ENCODE data around the gene WDR86.

Gene WDR86

GRCh38 chr7:151438864-151439601 is 29.2 kb upstream of the WDR86 start:
- Histone ChIP-seq H3K27me3 (replicated peaks; ENCODE audit: control insufficient read depth, insufficient read depth, low read length) (no peaks in the 10 kb centered on the region), H3K4me1 (ENCODE audit: control insufficient read depth, insufficient read depth, low read length) (peaks cover 38% of the 10 kb centered on the region), H3K36me3 (ENCODE audit: control insufficient read depth, insufficient read depth, low read length, severe bottlenecking) (no peaks in the 10 kb centered on the region), H3K9ac (ENCODE audit: low read length) (no peak overlapping the region), H3K4me3 (ENCODE audit: low read length) (no peak overlapping the region), H3K9me3 (ENCODE audit: control insufficient read depth, low read length) (peaks cover 4% of the 10 kb centered on the region)
- no peak for DNase-seq (ENCODE audit: low read depth)

GRCh38 chr7:151437866-151438516 is 28.2 kb upstream of the WDR86 start:
- no peak for DNase-seq (ENCODE audit: low read depth)
- Histone ChIP-seq H3K27me3 (replicated peaks; ENCODE audit: control insufficient read depth, insufficient read depth, low read length) (no peaks in the 10 kb centered on the region), H3K36me3 (ENCODE audit: control insufficient read depth, insufficient read depth, low read length, severe bottlenecking) (no peaks in the 10 kb centered on the region), H3K9me3 (ENCODE audit: control insufficient read depth, low read length) (peaks cover 4% of the 10 kb centered on the region), H3K4me3 (ENCODE audit: low read length) (no peak overlapping the region), H3K4me1 (ENCODE audit: control insufficient read depth, insufficient read depth, low read length) (peaks cover 34% of the 10 kb centered on the region), H3K9ac (ENCODE audit: low read length) (no peak overlapping the region)

- Histone ChIP-seq H3K4me3 (ENCODE audit: low read length) (no peak overlapping the region), H3K36me3 (ENCODE audit: control insufficient read depth, insufficient read depth, low read length, severe bottlenecking) (no peaks in the 10 kb centered on the region), H3K9me3 (ENCODE audit: control insufficient read depth, low read length) (no peaks in the 10 kb centered on the region), H3K27me3 (replicated peaks; ENCODE audit: control insufficient read depth, insufficient read depth, low read length) (no peaks in the 10 kb centered on the region), H3K9ac (ENCODE audit: low read length) (no peak overlapping the region), H3K4me1 (ENCODE audit: control insufficient read depth, insufficient read depth, low read length) (peaks cover 30% of the 10 kb centered on the region)
- DNase-seq (ENCODE audit: low read depth) = no peak
Measured at GRCh38 chr7:151437159-151437553, 27.3 kb upstream of the WDR86 start.

- H3K36me3 ChIP-seq (ENCODE audit: control insufficient read depth, insufficient read depth, low read length, severe bottlenecking) = no peaks in the 10 kb centered on the region
- peaks cover 24% of the 10 kb centered on the region for H3K4me1 ChIP-seq (ENCODE audit: control insufficient read depth, insufficient read depth, low read length)
- H3K9me3 ChIP-seq (ENCODE audit: control insufficient read depth, low read length) = no peaks in the 10 kb centered on the region
- peak; percentile 86 for DNase-seq (ENCODE audit: low read depth)
- no peaks in the 10 kb centered on the region for H3K27me3 ChIP-seq (replicated peaks; ENCODE audit: control insufficient read depth, insufficient read depth, low read length)
- peak overlapping the region; percentile 12 for H3K9ac ChIP-seq (ENCODE audit: low read length)
- H3K4me3 ChIP-seq (ENCODE audit: low read length) = no peak overlapping the region
Measured at GRCh38 chr7:151436446-151437158, 26.8 kb upstream of the WDR86 start.

- no peaks in the 10 kb centered on the region for H3K36me3 ChIP-seq (ENCODE audit: control insufficient read depth, insufficient read depth, low read length, severe bottlenecking)
- H3K9ac ChIP-seq (ENCODE audit: low read length) = no peak overlapping the region
- H3K27me3 ChIP-seq (replicated peaks; ENCODE audit: control insufficient read depth, insufficient read depth, low read length) = no peaks in the 10 kb centered on the region
- H3K4me3 ChIP-seq (ENCODE audit: low read length) = no peak overlapping the region
- H3K9me3 ChIP-seq (ENCODE audit: control insufficient read depth, low read length) = no peaks in the 10 kb centered on the region
- peaks cover 18% of the 10 kb centered on the region for H3K4me1 ChIP-seq (ENCODE audit: control insufficient read depth, insufficient read depth, low read length)
- no peak for DNase-seq (ENCODE audit: low read depth)
Measured at GRCh38 chr7:151435971-151436370, 26.1 kb upstream of the WDR86 start.

GRCh38 chr7:151435103-151435916 is 25.5 kb upstream of the WDR86 start:
- H3K27me3 ChIP-seq (replicated peaks; ENCODE audit: control insufficient read depth, insufficient read depth, low read length) = no peaks in the 10 kb centered on the region
- H3K36me3 ChIP-seq (ENCODE audit: control insufficient read depth, insufficient read depth, low read length, severe bottlenecking) = no peaks in the 10 kb centered on the region
- DNase-seq (ENCODE audit: low read depth) = no peak

GRCh38 chr7:151434549-151434948 is 24.7 kb upstream of the WDR86 start:
- Histone ChIP-seq H3K27me3 (replicated peaks; ENCODE audit: control insufficient read depth, insufficient read depth, low read length) (no peaks in the 10 kb centered on the region), H3K4me1 (ENCODE audit: control insufficient read depth, insufficient read depth, low read length) (peaks cover 10% of the 10 kb centered on the region), H3K9ac (ENCODE audit: low read length) (no peak overlapping the region), H3K36me3 (ENCODE audit: control insufficient read depth, insufficient read depth, low read length, severe bottlenecking) (no peaks in the 10 kb centered on the region), H3K9me3 (ENCODE audit: control insufficient read depth, low read length) (no peaks in the 10 kb centered on the region), H3K4me3 (ENCODE audit: low read length) (no peak overlapping the region)
- no peak for DNase-seq (ENCODE audit: low read depth)

More at GRCh38 chr7:151435103-151435916, 25.5 kb upstream of the WDR86 start:
- Histone ChIP-seq H3K4me1 (ENCODE audit: control insufficient read depth, insufficient read depth, low read length) (peaks cover 11% of the 10 kb centered on the region), H3K9me3 (ENCODE audit: control insufficient read depth, low read length) (no peaks in the 10 kb centered on the region), H3K9ac (ENCODE audit: low read length) (no peak overlapping the region), H3K4me3 (ENCODE audit: low read length) (no peak overlapping the region)

GRCh38 chr7:151433721-151434400 is 24.0 kb upstream of the WDR86 start:
- Histone ChIP-seq H3K36me3 (ENCODE audit: control insufficient read depth, insufficient read depth, low read length, severe bottlenecking) (no peaks in the 10 kb centered on the region), H3K4me3 (ENCODE audit: low read length) (no peak overlapping the region), H3K4me1 (ENCODE audit: control insufficient read depth, insufficient read depth, low read length) (peaks cover 17% of the 10 kb centered on the region), H3K27me3 (replicated peaks; ENCODE audit: control insufficient read depth, insufficient read depth, low read length) (no peaks in the 10 kb centered on the region), H3K9me3 (ENCODE audit: control insufficient read depth, low read length) (no peaks in the 10 kb centered on the region), H3K9ac (ENCODE audit: low read length) (no peak overlapping the region)
- DNase-seq (ENCODE audit: low read depth) = no peak

GRCh38 chr7:151432658-151433521 is 23.1 kb upstream of the WDR86 start:
- no peaks in the 10 kb centered on the region for H3K27me3 ChIP-seq (replicated peaks; ENCODE audit: control insufficient read depth, insufficient read depth, low read length)
- H3K9ac ChIP-seq (ENCODE audit: low read length) = no peak overlapping the region
- no peak overlapping the region for H3K4me3 ChIP-seq (ENCODE audit: low read length)
- H3K9me3 ChIP-seq (ENCODE audit: control insufficient read depth, low read length) = no peaks in the 10 kb centered on the region
- H3K36me3 ChIP-seq (ENCODE audit: control insufficient read depth, insufficient read depth, low read length, severe bottlenecking) = no peaks in the 10 kb centered on the region
- H3K4me1 ChIP-seq (ENCODE audit: control insufficient read depth, insufficient read depth, low read length) = peaks cover 26% of the 10 kb centered on the region
- no peak for DNase-seq (ENCODE audit: low read depth)

- no peak overlapping the region for H3K9ac ChIP-seq (ENCODE audit: low read length)
- no peaks in the 10 kb centered on the region for H3K27me3 ChIP-seq (replicated peaks; ENCODE audit: control insufficient read depth, insufficient read depth, low read length)
- H3K36me3 ChIP-seq (ENCODE audit: control insufficient read depth, insufficient read depth, low read length, severe bottlenecking) = no peaks in the 10 kb centered on the region
- H3K4me1 ChIP-seq (ENCODE audit: control insufficient read depth, insufficient read depth, low read length) = peaks cover 33% of the 10 kb centered on the region
- DNase-seq (ENCODE audit: low read depth) = no peak
- H3K4me3 ChIP-seq (ENCODE audit: low read length) = no peak overlapping the region
- no peaks in the 10 kb centered on the region for H3K9me3 ChIP-seq (ENCODE audit: control insufficient read depth, low read length)
Measured at GRCh38 chr7:151431768-151432311, 22.0 kb upstream of the WDR86 start.

Measured in adipocyte (in vitro differentiated cells).